Astrocyte (in vitro differentiated cells and primary cell): ENCODE data around the gene NUP93. TPM values are rescaled to one million over a fixed set of nuclear protein-coding genes. Genes with fewer than 3 reads are reported as not detected.

Experiments used
- DNase-seq: peaks from one replicate; pipeline ENCODE4 v3.0.0-alpha.2; 2010; ENCODE audit warnings: low read depth
- FAIRE-seq: peaks from 2 replicates; lab custom pipeline; 2011; peaks lifted over from hg19 to GRCh38; lab: Jason Lieb, UNC
- H2AFZ ChIP-seq: 2 replicates; pipeline ENCODE4 v1.6.0; 2012; ENCODE audit warnings: low read depth, low read length, inconsistent platforms
- H3K27ac ChIP-seq: 2 replicates; pipeline ENCODE4 v1.5.1; 2011; ENCODE audit warnings: low read depth, low read length, inconsistent platforms
- H3K27me3 ChIP-seq: 2 replicates; pipeline ENCODE4 v1.6.0; 2011; ENCODE audit warnings: low read length, inconsistent platforms; ENCODE audit not compliant: insufficient read depth
- H3K36me3 ChIP-seq: 2 replicates; pipeline ENCODE4 v1.5.1; 2011; ENCODE audit warnings: low read length, inconsistent platforms; ENCODE audit not compliant: insufficient read depth
- H3K4me1 ChIP-seq: 2 replicates; pipeline ENCODE4 v1.5.1; 2011; ENCODE audit warnings: low read length, inconsistent platforms; ENCODE audit not compliant: insufficient read depth
- H3K4me2 ChIP-seq: 2 replicates; pipeline ENCODE4 v1.6.0; 2012; ENCODE audit warnings: low read length, inconsistent platforms
- H3K4me3 ChIP-seq: 2 replicates; pipeline ENCODE4 v1.5.1; 2011; ENCODE audit warnings: low read depth, mild to moderate bottlenecking, low read length, inconsistent platforms; ENCODE audit not compliant: insufficient read depth
- H3K79me2 ChIP-seq: 2 replicates; pipeline ENCODE4 v1.6.0; 2012; ENCODE audit warnings: mild to moderate bottlenecking, low read length, inconsistent platforms; ENCODE audit not compliant: insufficient read depth
- H3K9ac ChIP-seq: 2 replicates; pipeline ENCODE4 v1.6.0; 2012; ENCODE audit warnings: mild to moderate bottlenecking, low read length, inconsistent platforms
- H3K9me3 ChIP-seq: 2 replicates; pipeline ENCODE4 v1.5.1; 2012; ENCODE audit warnings: low read depth, mild to moderate bottlenecking, low read length, inconsistent platforms; ENCODE audit not compliant: insufficient read depth
- H4K20me1 ChIP-seq: 2 replicates; pipeline ENCODE4 v1.6.0; 2012; ENCODE audit warnings: low read length, inconsistent platforms; ENCODE audit not compliant: insufficient read depth
- H3K27ac Mint-ChIP-seq: one replicate; pipeline ENCODE4 v1.8.0; 2021; ENCODE audit warnings: mild to moderate bottlenecking, mixed read lengths; ENCODE audit not compliant: unreplicated experiment
- H3K27me3 Mint-ChIP-seq: one replicate; pipeline ENCODE4 v1.8.0; 2021; ENCODE audit warnings: low read depth, mixed read lengths; ENCODE audit not compliant: unreplicated experiment
- H3K36me3 Mint-ChIP-seq: one replicate; pipeline ENCODE4 v1.8.0; 2021; ENCODE audit warnings: low read depth, mixed read lengths; ENCODE audit not compliant: unreplicated experiment
- H3K4me1 Mint-ChIP-seq: one replicate; pipeline ENCODE4 v1.8.0; 2021; ENCODE audit warnings: low read depth, mixed read lengths; ENCODE audit not compliant: unreplicated experiment
- H3K4me3 Mint-ChIP-seq: one replicate; pipeline ENCODE4 v1.8.0; 2021; ENCODE audit warnings: mild to moderate bottlenecking, moderate library complexity, mixed read lengths; ENCODE audit not compliant: unreplicated experiment
- H3K9me3 Mint-ChIP-seq: one replicate; pipeline ENCODE4 v1.8.0; 2021; ENCODE audit warnings: mild to moderate bottlenecking, mixed read lengths; ENCODE audit not compliant: unreplicated experiment
- CTCF ChIP-seq: IDR thresholded peaks from 2 replicates; pipeline ENCODE4 v1.5.1; 2011; ENCODE audit warnings: low read depth, mild to moderate bottlenecking, inconsistent platforms, low read length, moderate library complexity; ENCODE audit not compliant: insufficient read depth
- EZH2 ChIP-seq: IDR thresholded peaks from 2 replicates; pipeline ENCODE4 v1.6.1; 2012; ENCODE audit warnings: mild to moderate bottlenecking, low read length, inconsistent platforms; ENCODE audit not compliant: insufficient read depth
- total RNA-seq: library from RNA; stranded (reverse); gene quantifications from 2 replicates; pipeline ENCODE4 v1.2.1, GENCODE V29; 2021

The NUP93 gene
- total RNA-seq, 1 donor from 2014 or later = 89.3 TPM

GRCh38 chr16:56709443-56710040 lies 20.4 kb upstream of the NUP93 start:
- Histone ChIP-seq H3K36me3 (no peaks in the 10 kb centered on the region), H3K4me2 (no peak overlapping the region), H3K9me3 (no peaks in the 10 kb centered on the region), H4K20me1 (no peaks in the 10 kb centered on the region), H3K9ac (no peak overlapping the region), H3K27ac (no peak overlapping the region), H3K4me1 (no peaks in the 10 kb centered on the region), H3K27me3 (peaks cover 2% of the 10 kb centered on the region), H3K79me2 (no peaks in the 10 kb centered on the region), H2AFZ (no peak overlapping the region), H3K4me3 (no peak overlapping the region)
- peaks cover 26% of the 10 kb centered on the region for H3K27me3 Mint-ChIP-seq
- no peaks in the 10 kb centered on the region for H3K36me3 Mint-ChIP-seq
- TF ChIP-seq CTCF = no peak
- TF ChIP-seq EZH2 = no peak
- DNase-seq (no peak), FAIRE-seq (no peak)
- H3K4me1 Mint-ChIP-seq = no peaks in the 10 kb centered on the region
- H3K9me3 Mint-ChIP-seq = no peaks in the 10 kb centered on the region
- no peak overlapping the region for H3K4me3 Mint-ChIP-seq
- no peak overlapping the region for H3K27ac Mint-ChIP-seq

GRCh38 chr16:56710181-56710737 lies 19.7 kb upstream of the NUP93 start:
- H3K4me1 ChIP-seq = no peaks in the 10 kb centered on the region
- Mint-ChIP-seq H3K36me3 (no peaks in the 10 kb centered on the region), H3K9me3 (no peaks in the 10 kb centered on the region), H3K4me1 (no peaks in the 10 kb centered on the region), H3K4me3 (no peak overlapping the region), H3K27ac (no peak overlapping the region), H3K27me3 (peaks cover 26% of the 10 kb centered on the region)
- no peaks in the 10 kb centered on the region for H3K79me2 ChIP-seq
- no peaks in the 10 kb centered on the region for H3K9me3 ChIP-seq
- no peaks in the 10 kb centered on the region for H4K20me1 ChIP-seq
- no peak for TF ChIP-seq EZH2
- TF ChIP-seq CTCF = no peak
- H3K27me3 ChIP-seq = peaks cover 2% of the 10 kb centered on the region
- H3K4me2 ChIP-seq = no peak overlapping the region
- FAIRE-seq (no peak), DNase-seq (no peak)
- no peaks in the 10 kb centered on the region for H3K36me3 ChIP-seq
- no peak overlapping the region for H2AFZ ChIP-seq
- no peak overlapping the region for H3K4me3 ChIP-seq
- no peak overlapping the region for H3K27ac ChIP-seq
- H3K9ac ChIP-seq = no peak overlapping the region

GRCh38 chr16:56711862-56712261 lies 18.1 kb upstream of the NUP93 start:
- H3K27ac ChIP-seq = no peak overlapping the region
- H3K4me1 Mint-ChIP-seq = no peaks in the 10 kb centered on the region
- H3K4me2 ChIP-seq = no peak overlapping the region
- no peak overlapping the region for H3K27ac Mint-ChIP-seq
- H3K79me2 ChIP-seq = no peaks in the 10 kb centered on the region
- H3K27me3 ChIP-seq = peaks cover 2% of the 10 kb centered on the region
- no peaks in the 10 kb centered on the region for H3K36me3 ChIP-seq
- no peaks in the 10 kb centered on the region for H3K36me3 Mint-ChIP-seq
- H3K27me3 Mint-ChIP-seq = peaks cover 27% of the 10 kb centered on the region
- TF ChIP-seq CTCF (no peak), EZH2 (no peak)
- H3K4me1 ChIP-seq = no peaks in the 10 kb centered on the region
- no peak for FAIRE-seq
- no peaks in the 10 kb centered on the region for H3K9me3 Mint-ChIP-seq
- no peak for DNase-seq
- H4K20me1 ChIP-seq = no peaks in the 10 kb centered on the region
- H3K9me3 ChIP-seq = no peaks in the 10 kb centered on the region
- H3K4me3 ChIP-seq = no peak overlapping the region
- H2AFZ ChIP-seq = no peak overlapping the region
- H3K4me3 Mint-ChIP-seq = no peak overlapping the region
- H3K9ac ChIP-seq = no peak overlapping the region
